PC-3 (cell line): ENCODE data around the gene CEP104.

ENCODE experiments used
- CTCF ChIP-seq: fragments of 300-600 bp; sonication (generic); conservative IDR thresholded peaks from 2 replicates; pipeline ENCODE4 v1.5.1; 2017; ENCODE audit warnings: antibody characterized with exemption, low read depth, mild to moderate bottlenecking, low read length
- EZH2phosphoT487 ChIP-seq: fragments of 300-600 bp; sonication (generic); IDR thresholded peaks from 2 replicates; pipeline ENCODE4 v1.6.1; 2018; ENCODE audit warnings: mild to moderate bottlenecking, antibody characterized with exemption, low read length, borderline replicate concordance

- TF ChIP-seq CTCF (no peak), EZH2phosphoT487 (no peak)
Observed at GRCh38 chr1:3890389-3891328, 33.6 kb upstream of the CEP104 start.
